Motor neuron (in vitro differentiated cells): ENCODE data around the gene CSPG4. TPM values are rescaled to one million over a fixed set of nuclear protein-coding genes. Genes with fewer than 3 reads are reported as not detected.
"Not testable (repeated sequence)": the region's sequence is repeated elsewhere in the genome, so short reads cannot be mapped to it uniquely, and the experiment has no call there.

Experiments used
- ATAC-seq, 8 experiments: fragments of 200-7000 bp; cut with Tn5 transposase; replicated peaks in 6 of 8; 2 replicates each; pipeline ENCODE4 v1.8.0; 2021; ENCODE audit warnings: mild to moderate bottlenecking in 8 of 8, moderate library complexity in 8 of 8
- H3K27ac ChIP-seq, 2 donors: fragments of 250-450 bp; sonication (Bioruptor Pico); 2 replicates each; pipeline ENCODE4 v1.9.0; 2021; ENCODE audit warnings: antibody characterized with exemption in 2 of 2, mild to moderate bottlenecking in 2 of 2, moderate library complexity in 1 of 2
- H3K4me1 ChIP-seq, 2 donors: fragments of 250-450 bp; sonication (Bioruptor Pico); replicated peaks in 1 of 2; 2 replicates each; pipeline ENCODE4 v1.6.1; 2021; ENCODE audit warnings: antibody characterized with exemption in 2 of 2, mild to moderate bottlenecking in 2 of 2, moderate library complexity in 1 of 2
- H3K4me3 ChIP-seq, 5 donors: fragments of 250-450 bp; sonication (Bioruptor Pico); 2 replicates each; pipeline ENCODE4 v1.9.0; 2021; ENCODE audit warnings: antibody characterized with exemption in 5 of 5, mild to moderate bottlenecking in 5 of 5, moderate library complexity in 4 of 5
- WGBS, 10 experiments: fragments of 450-650 bp; shearing (Covaris generic); methylation state at CpG; one replicate each; pipeline ENCODE4 v1.0.0; 2022; 5-methylcytosine and 5-hydroxymethylcytosine counted together
- in situ Hi-C, 9 experiments: fragments of 400-800 bp; cut with MboI; loops; one replicate each; pipeline ENCODE4 v1.15.0; 2021; ENCODE audit warnings: low sequenced_read_pairs in 9 of 9, low pct_unique_long_range_greater_than_20kb in 2 of 9; ENCODE audit not compliant: unreplicated experiment in 9 of 9
- total RNA-seq, 8 experiments: library from RNA; unstranded; fragments of 300-600 nt; gene quantifications; 2 replicates each; pipeline versions ENCODE4 v1.2.3 to v1.2.4, GENCODE V29; 2022

Gene CSPG4
- 1 to 10 TPM in 4 of 8 experiments, under 1 TPM in 4; 0.05 to 5.5 (median 1.1) TPM for total RNA-seq

GRCh38 chr15:75712668-75713337 is at the start of gene CSPG4:
TSS of gene CSPG4 (minus strand) at chr15:75712848. CDS start at chr15:75712755, 93 bp downstream.
- Histone ChIP-seq H3K4me3 (peak within 1 kb of the TSS in 1 of 5 donors; percentile 7), H3K27ac (no peak within 1 kb of the TSS), H3K4me1 (peaks cover 5 to 14% of the 10 kb centered on the region in 2 donors)
- in situ Hi-C loops, result no loop called here
- 3 to 74% (median 38%) methylated on average over 2 to 6 of the region's 36 CpGs; no CpG with 5 or more reads in 6 of the 10 experiments for WGBS, 10 experiments
- ATAC-seq, result peak; percentile 59 to 92 (median 76)

GRCh38 chr15:75762357-75762718 is 49.7 kb upstream of the CSPG4 start:
- H3K4me3 ChIP-seq, H3K27ac ChIP-seq, ATAC-seq, in situ Hi-C loops: not testable (repeated sequence)
- peaks cover 5 to 13% of the 10 kb centered on the region in 2 donors for H3K4me1 ChIP-seq
- WGBS, 10 experiments, result no CpG with 5 or more reads among the region's 4 CpGs

- WGBS, 10 experiments, result 88 to 100% (median 93%) methylated on average over 1 to 3 of the region's 10 CpGs; no CpG with 5 or more reads in 7 of the 10 experiments
- no peak for ATAC-seq
- no peak overlapping the region for H3K4me3 ChIP-seq
- no peak overlapping the region for H3K27ac ChIP-seq
- H3K4me1 ChIP-seq, result peaks cover 5 to 13% of the 10 kb centered on the region in 2 donors
- in situ Hi-C loops, result no loop called here
Measured at GRCh38 chr15:75761446-75762356, 49.1 kb upstream of the CSPG4 start.

- no peak for ATAC-seq
- in situ Hi-C loops, result no loop called here
- Histone ChIP-seq H3K4me3 (no peak overlapping the region), H3K27ac (no peak overlapping the region), H3K4me1 (peaks cover 5 to 13% of the 10 kb centered on the region in 2 donors)
- 80 to 100% (median 97%) methylated on average over 1 to 8 of the region's 14 CpGs; no CpG with 5 or more reads in 1 of the 10 experiments for WGBS, 10 experiments
Measured at GRCh38 chr15:75760704-75761435, 48.2 kb upstream of the CSPG4 start.

- in situ Hi-C loops, ATAC-seq: not testable (repeated sequence)
- 40 to 93% (median 83%) methylated on average over 1 to 4 of the region's 7 CpGs; no CpG with 5 or more reads in 5 of the 10 experiments for WGBS, 10 experiments
Measured at GRCh38 chr15:75760131-75760520, 47.5 kb upstream of the CSPG4 start.

GRCh38 chr15:75759416-75760130 is 46.9 kb upstream of the CSPG4 start:
- H3K4me3 ChIP-seq, result no peak overlapping the region
- in situ Hi-C loops, result no loop called here
- H3K27ac ChIP-seq, result no peak overlapping the region
- peak in 1 of 8 experiments; percentile 13 for ATAC-seq
- WGBS, 10 experiments, result 40 to 100% (median 79%) methylated on average over 1 to 2 of the region's 2 CpGs; no CpG with 5 or more reads in 4 of the 10 experiments
- peaks cover 5 to 13% of the 10 kb centered on the region in 2 donors for H3K4me1 ChIP-seq

More at GRCh38 chr15:75760131-75760520, 47.5 kb upstream of the CSPG4 start:
- H3K4me1 ChIP-seq, result peaks cover 5 to 13% of the 10 kb centered on the region in 2 donors
- not testable (repeated sequence) for H3K27ac ChIP-seq, H3K4me3 ChIP-seq

- H3K27ac ChIP-seq, result peak overlapping the region; percentile 79 to 88
- WGBS, 10 experiments, result 7 to 57% (median 15%) methylated on average over 1 to 14 of the region's 35 CpGs; no CpG with 5 or more reads in 2 of the 10 experiments
Measured at GRCh38 chr15:75758071-75758872, 45.6 kb upstream of the CSPG4 start.

GRCh38 chr15:75754871-75755270 is 42.2 kb upstream of the CSPG4 start:
- ATAC-seq, H3K4me3 ChIP-seq, in situ Hi-C loops, H3K27ac ChIP-seq: not testable (repeated sequence)
- WGBS, 10 experiments, result 80 to 100% (median 92%) methylated on average over 2 to 4 of the region's 5 CpGs; no CpG with 5 or more reads in 7 of the 10 experiments
- peaks cover 5 to 13% of the 10 kb centered on the region in 2 donors for H3K4me1 ChIP-seq

More at GRCh38 chr15:75758071-75758872, 45.6 kb upstream of the CSPG4 start:
- in situ Hi-C loops, result no loop called here
- Histone ChIP-seq H3K4me1 (peaks cover 5 to 13% of the 10 kb centered on the region in 2 donors), H3K4me3 (peak overlapping the region; percentile 35 to 43 (median 40))
- peak; percentile 93 to 99 (median 97) for ATAC-seq

- in situ Hi-C loops, result no loop called here
- 33 to 90% (median 71%) methylated on average over 2 to 6 of the region's 8 CpGs; no CpG with 5 or more reads in 5 of the 10 experiments for WGBS, 10 experiments
- peak in 3 of 8 experiments; percentile 24 to 43 (median 34) for ATAC-seq
Measured at GRCh38 chr15:75753145-75753544, 40.5 kb upstream of the CSPG4 start.

GRCh38 chr15:75751891-75752290 is 39.2 kb upstream of the CSPG4 start:
- Histone ChIP-seq H3K4me1 (no peaks in the 10 kb centered on the region), H3K27ac (no peak overlapping the region), H3K4me3 (no peak overlapping the region)
- in situ Hi-C loops, result no loop called here
- WGBS, 10 experiments, result 100% methylated on average over 1 of the region's 4 CpGs; no CpG with 5 or more reads in 9 of the 10 experiments
- ATAC-seq, result no peak

More at GRCh38 chr15:75753145-75753544, 40.5 kb upstream of the CSPG4 start:
- H3K4me3 ChIP-seq, result no peak overlapping the region
- peaks cover 0 to 5% of the 10 kb centered on the region in 2 donors for H3K4me1 ChIP-seq
- no peak overlapping the region for H3K27ac ChIP-seq

- in situ Hi-C loops, result no loop called here
- Histone ChIP-seq H3K4me1 (no peaks in the 10 kb centered on the region), H3K4me3 (no peak overlapping the region), H3K27ac (no peak overlapping the region)
- ATAC-seq, result no peak
- WGBS, 10 experiments, result 0 to 83% methylated on average over 1 of the region's 2 CpGs; no CpG with 5 or more reads in 8 of the 10 experiments
Measured at GRCh38 chr15:75751116-75751875, 38.6 kb upstream of the CSPG4 start.
